Psoas muscle (tissue), 8 donors: Measurements from ENCODE around the gene IGFBP7. TPM values are rescaled to one million over a fixed set of nuclear protein-coding genes. Genes with fewer than 3 reads are reported as not detected.
A peak's percentile ranks its signal among the peaks of the same experiment; 100 is the strongest.

ENCODE experiments used
- ATAC-seq, 4 donors: fragments of 200-7000 bp; cut with Tn5 transposase; one replicate each; pipeline ENCODE4 v1.9.1; 2020; ENCODE audit warnings: moderate library complexity in 3 of 4, mild to moderate bottlenecking in 2 of 4
- DNase-seq, 2 donors: peaks; one replicate each; pipeline ENCODE4 v3.0.0-alpha.2; 2020
- H3K27ac ChIP-seq: fragments of 200-600 bp; one replicate; pipeline ENCODE4 v1.8.0; 2022
- H3K27me3 ChIP-seq, 3 donors: fragments of 200-600 bp in 1 of 3; one replicate each; pipeline versions ENCODE4 v1.6.1 to v1.8.0; 2013 to 2022; ENCODE audit warnings: low read length in 2 of 3, mild to moderate bottlenecking in 2 of 3, moderate library complexity in 1 of 3; ENCODE audit not compliant: insufficient read depth in 3 of 3
- H3K36me3 ChIP-seq, 2 donors: fragments of 200-600 bp in 1 of 2; one replicate each; pipeline versions ENCODE4 v1.6.1 to v1.8.0; 2013 to 2022; ENCODE audit warnings: low read depth in 1 of 2, mild to moderate bottlenecking in 1 of 2, moderate library complexity in 1 of 2; ENCODE audit not compliant: insufficient read depth in 1 of 2
- H3K4me1 ChIP-seq: fragments of 200-600 bp; one replicate; pipeline ENCODE4 v1.8.0; 2022
- H3K4me3 ChIP-seq: fragments of 200-600 bp; one replicate; pipeline ENCODE4 v1.8.0; 2022; ENCODE audit warnings: mild to moderate bottlenecking
- H3K9me3 ChIP-seq: fragments of 200-600 bp; one replicate; pipeline ENCODE4 v1.8.0; 2022
- CTCF ChIP-seq: fragments of 200-600 bp; IDR thresholded peaks from one replicate; pipeline ENCODE4 v1.8.0; 2022; ENCODE audit warnings: antibody characterized with exemption
- WGBS, 3 donors: extraction: QIAGEN DNeasy Blood & Tissue Kit; methylation state at CpG; one replicate each; pipeline versions ENCODE4 v1.1.6 to v1.1.7; 2013; 5-methylcytosine and 5-hydroxymethylcytosine counted together
- intact Hi-C, 2 donors: fragments of 100-400 bp; cut with DNase I; formaldehyde crosslinking; loops; one replicate each; pipeline versions ENCODE4 v1.11.0 to v1.14.2; 2022
- long read RNA-seq, 2 donors: library from polyadenylated mRNA; unstranded; transcript quantifications; one replicate each; pipeline ENCODE4 v2.0.0, GENCODE V29; 2021
- polyA plus RNA-seq, 3 donors: library from polyadenylated mRNA; stranded (reverse); fragments of 200-250 nt; gene quantifications; one replicate each; pipeline ENCODE4 v1.2.3, GENCODE V29; 2013
- total RNA-seq, 4 donors: library from RNA; stranded (reverse); fragmentation: NEBNext Ultra II Directional in 2 of 4; extraction: Animal tissue kit (Norgen Biotek cat#: 25700) in 2 of 4; gene quantifications; one replicate each; pipeline versions ENCODE4 v1.2.1 to v1.2.4, GENCODE V29; 2021 to 2023
- donor health status: healthy with polysubstance abuse.
- donor health status: DM: no; HTN: no; CAD: no; lungs with moderate emphysema.
- donor health status: Bipolar disorder and iron deficiency.
- donor health status: healthy.
- donor health status: DM: yes; HTN: yes; CAD: no.
- donor health status: DM: no; HTN: no; CAD: no.
- donor health status: DM: no; HTN: no; CAD: no.
- donor health status: DM: yes; HTN: yes; CAD: no.

IGFBP7 gene
- total RNA-seq (100 to 1,000 TPM in 2 of 4 donors, 10 to 100 TPM in 2; 89.0 to 152 (median 101) TPM), polyA plus RNA-seq (100 to 1,000 TPM in 1 of 3 donors, 10 to 100 TPM in 2; 82.4 to 175 (median 93.7) TPM)
- long read RNA-seq, donor 1, transcript IGFBP7-201 (5 exons, 1,427 nt), result major isoform, 48 of 52 reads
- long read RNA-seq, donor 1, partial matches to known transcripts, result 3 of 52 reads
- long read RNA-seq, donor 1, other reads (novel, unspliced or antisense), result 1 of 52 reads
- long read RNA-seq, donor 2, transcript IGFBP7-201 (5 exons, 1,427 nt), result major isoform, 109 of 111 reads
- long read RNA-seq, donor 2, partial matches to known transcripts, result 0 of 111 reads
- long read RNA-seq, donor 2, other reads (novel, unspliced or antisense), result 2 of 111 reads

GRCh38 chr4:57109847-57110639 lies at the start of gene IGFBP7:
TSS of gene IGFBP7 (minus strand) at chr4:57110385. CDS start at chr4:57110351, 34 bp downstream.
- Histone ChIP-seq H3K9me3 (no peaks in the 10 kb centered on the region), H3K27me3 (peaks cover 0 to 22% (median 4%) of the 10 kb centered on the region in 3 donors), H3K4me3 (peak within 1 kb of the TSS; percentile 74), H3K4me1 (peaks cover 9% of the 10 kb centered on the region), H3K27ac (peak within 1 kb of the TSS; percentile 77), H3K36me3 (no peaks in the 10 kb centered on the region)
- ATAC-seq (peak; percentile 55 to 84 (median 80)), DNase-seq (peak; percentile 51 to 61)
- no peak for TF ChIP-seq CTCF
- WGBS, 3 donors, result 1 to 2% (median 1%) methylated on average over 39 to 101 of the region's 101 CpGs
- intact Hi-C loops, result no loop called here

GRCh38 chr4:57159866-57160265 lies 49.7 kb upstream of the IGFBP7 start:
- Histone ChIP-seq H3K4me3 (no peak overlapping the region), H3K27ac (no peak overlapping the region), H3K27me3 (peaks cover 0 to 2% (median 0%) of the 10 kb centered on the region in 3 donors), H3K4me1 (no peaks in the 10 kb centered on the region), H3K36me3 (no peaks in the 10 kb centered on the region), H3K9me3 (no peaks in the 10 kb centered on the region)
- WGBS, 3 donors, result 59 to 82% (median 66%) methylated on average over 1 of the region's 1 CpG
- ATAC-seq (no peak), DNase-seq (no peak)
- TF ChIP-seq CTCF, result no peak
- intact Hi-C loops, result no loop called here

GRCh38 chr4:57158762-57159161 lies 48.6 kb upstream of the IGFBP7 start:
- no peak overlapping the region for H3K27ac ChIP-seq
- TF ChIP-seq CTCF, result no peak
- ATAC-seq, result no peak
- H3K4me1 ChIP-seq, result no peaks in the 10 kb centered on the region
- no peaks in the 10 kb centered on the region for H3K9me3 ChIP-seq
- DNase-seq, result no peak
- 81 to 87% (median 81%) methylated on average over 1 of the region's 1 CpG for WGBS, 3 donors
- H3K4me3 ChIP-seq, result no peak overlapping the region
- intact Hi-C loops, result no loop called here
- no peaks in the 10 kb centered on the region for H3K36me3 ChIP-seq
- H3K27me3 ChIP-seq, result peaks cover 0 to 2% (median 0%) of the 10 kb centered on the region in 3 donors

GRCh38 chr4:57158221-57158620 lies 48.0 kb upstream of the IGFBP7 start:
- intact Hi-C loops, result no loop called here
- 74 to 76% (median 76%) methylated on average over 2 of the region's 2 CpGs for WGBS, 3 donors
- no peak for TF ChIP-seq CTCF
- Histone ChIP-seq H3K9me3 (no peaks in the 10 kb centered on the region), H3K27ac (no peak overlapping the region), H3K4me1 (no peaks in the 10 kb centered on the region), H3K4me3 (no peak overlapping the region), H3K27me3 (peaks cover 0 to 2% (median 0%) of the 10 kb centered on the region in 3 donors), H3K36me3 (no peaks in the 10 kb centered on the region)
- no peak for ATAC-seq
- DNase-seq, result no peak
